IPS DF 4.7 (cell line): ENCODE data around the gene PTCH1.

Experiments
- DNase-seq: peaks from one replicate; pipeline ENCODE4 v3.0.0-alpha.2; 2013; ENCODE audit warnings: low spot score; ENCODE audit errors: extremely low read depth

Gene PTCH1

DNA sequence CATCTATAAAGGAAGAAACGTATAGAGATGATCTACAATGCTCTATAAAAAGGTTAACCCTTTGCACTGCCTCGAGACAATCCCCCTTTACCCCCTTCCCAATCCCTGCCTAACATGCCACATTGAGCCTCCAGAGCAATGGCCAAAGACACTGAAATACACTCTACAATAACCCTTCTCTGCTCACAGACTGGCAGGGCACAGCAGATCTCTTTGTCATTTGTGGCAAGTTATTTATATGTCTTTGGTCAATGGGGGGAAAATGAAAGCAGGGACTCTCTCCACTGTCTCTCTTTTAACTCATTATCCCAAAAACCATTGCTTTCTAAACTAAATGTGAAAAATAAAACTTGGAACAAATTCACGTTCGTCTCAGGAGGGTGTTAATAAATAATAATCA lies 51.7 kb downstream of the PTCH1 start:
- no peak for DNase-seq

DNA sequence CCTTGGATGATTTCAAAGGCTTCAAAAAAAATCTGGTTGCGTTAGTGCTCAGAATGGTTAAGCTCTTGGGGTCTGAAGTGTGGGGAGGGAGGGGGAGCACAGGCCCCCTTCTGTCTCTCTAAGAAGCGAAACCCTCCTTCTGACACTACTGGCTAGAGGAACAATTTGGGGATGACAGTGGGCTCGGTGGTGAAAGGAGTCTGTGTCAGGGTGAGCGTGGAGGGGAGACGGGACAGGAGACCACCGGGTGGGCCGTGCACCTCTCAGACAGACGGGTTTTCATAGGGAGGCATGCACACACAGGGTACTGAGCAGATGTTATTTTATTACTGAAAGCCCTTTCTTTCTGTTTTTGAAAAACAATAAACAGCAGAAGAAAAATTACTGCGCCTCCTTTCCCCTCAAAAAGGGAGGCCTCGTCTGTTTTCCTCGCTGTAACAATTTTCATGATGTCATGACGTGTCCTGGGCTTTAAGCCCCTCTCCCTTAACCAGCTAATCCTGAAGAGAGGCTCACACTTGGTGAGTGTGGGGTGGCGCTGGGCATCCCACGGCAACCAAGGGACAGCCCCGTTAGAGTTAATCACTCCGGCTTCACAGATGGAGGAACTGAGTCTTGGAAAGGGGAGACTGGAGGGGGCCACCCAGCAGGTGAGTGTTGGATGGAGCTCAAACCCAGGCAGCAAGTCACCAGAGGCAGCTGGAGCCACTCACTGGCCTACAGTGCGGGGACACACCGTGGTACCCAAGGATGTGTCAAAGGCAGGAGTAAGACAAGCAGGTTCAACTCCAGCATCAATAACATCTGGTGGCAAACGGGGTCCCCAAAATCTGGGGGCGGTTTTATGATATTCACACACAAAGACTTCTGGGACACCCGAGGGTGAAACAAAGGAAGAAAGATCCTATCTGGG lies 53.4 kb downstream of the PTCH1 start:
- DNase-seq: no peak

DNA sequence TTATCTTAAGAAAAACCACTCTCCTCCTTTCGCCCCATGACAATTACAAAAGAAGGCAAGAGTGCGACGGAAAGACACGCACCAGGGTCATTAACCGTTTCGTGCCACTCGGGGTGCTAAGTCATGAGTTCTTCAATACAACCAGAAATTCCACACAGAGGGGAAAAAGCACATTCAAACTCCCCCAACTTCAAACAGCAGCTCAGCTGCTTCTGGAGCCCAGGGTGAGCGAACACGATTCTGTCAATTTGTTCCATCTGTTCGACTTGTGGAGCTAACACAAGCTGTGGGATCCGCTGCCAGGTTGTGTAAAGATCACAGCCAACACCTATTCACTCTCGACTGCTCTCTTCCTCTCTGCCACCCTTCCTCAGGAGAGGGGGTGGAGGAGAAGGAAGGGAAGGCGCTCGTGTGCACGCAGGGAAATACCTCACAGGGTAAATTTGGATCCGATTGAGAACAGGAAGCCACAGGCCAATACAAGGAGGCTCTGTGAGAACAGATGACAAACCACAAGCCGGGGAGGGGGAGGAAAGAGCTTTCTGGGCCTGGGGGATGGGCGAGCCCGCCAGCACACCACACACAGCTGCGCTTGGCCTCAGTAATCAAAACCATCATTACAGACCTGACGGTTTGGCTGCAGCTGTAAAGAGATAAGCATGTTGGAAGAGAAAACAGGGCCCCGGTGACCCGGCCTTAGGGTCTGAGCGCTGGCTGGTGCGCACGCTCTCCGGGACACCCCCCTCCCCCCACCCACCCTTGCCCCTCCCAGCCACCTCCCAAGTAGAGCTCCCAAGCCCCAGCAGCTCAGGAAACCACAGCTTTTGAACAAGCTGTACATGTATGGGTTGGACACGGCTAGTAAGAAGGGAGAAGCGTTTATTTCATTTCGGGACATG lies 54.3 kb downstream of the PTCH1 start:
- DNase-seq: peak; percentile 7

DNA sequence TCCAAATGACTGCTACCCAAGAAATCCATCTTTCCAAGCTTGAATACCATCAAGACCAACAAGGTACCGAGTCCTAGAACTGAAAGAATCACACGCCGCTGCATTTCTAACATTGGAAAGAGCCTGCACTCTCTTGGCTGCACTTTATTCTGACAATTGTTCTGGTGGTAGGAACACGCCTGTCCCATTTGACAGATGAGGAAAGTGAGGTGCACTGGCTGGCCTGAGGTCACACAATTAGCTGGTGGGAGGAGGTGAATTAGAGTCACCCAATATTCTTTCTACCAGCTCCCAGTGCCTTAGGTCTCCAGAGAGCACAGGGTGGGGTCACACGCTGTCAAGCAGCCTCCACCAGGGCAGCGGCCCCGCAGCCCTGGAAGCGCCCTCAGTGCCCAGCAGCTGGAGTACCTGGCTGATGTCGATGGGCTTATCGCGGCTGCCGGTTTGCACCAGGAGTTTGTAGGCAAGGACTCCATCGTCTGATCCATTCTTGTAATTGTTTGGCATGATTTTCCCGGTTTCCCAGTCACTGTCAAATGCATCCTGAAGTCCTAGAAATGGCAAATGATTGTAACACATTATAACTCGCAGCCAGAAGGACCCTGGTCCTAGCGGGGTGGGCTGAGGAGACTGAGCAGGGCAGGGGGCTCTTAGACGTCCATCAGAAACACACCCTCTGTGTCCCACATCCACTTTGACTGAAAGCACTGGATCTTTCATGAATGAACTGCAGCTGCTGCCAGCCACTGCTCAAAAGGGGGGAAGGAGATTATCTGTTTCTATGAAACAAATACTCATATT lies 55.1 kb downstream of the PTCH1 start:
- no peak for DNase-seq

DNA sequence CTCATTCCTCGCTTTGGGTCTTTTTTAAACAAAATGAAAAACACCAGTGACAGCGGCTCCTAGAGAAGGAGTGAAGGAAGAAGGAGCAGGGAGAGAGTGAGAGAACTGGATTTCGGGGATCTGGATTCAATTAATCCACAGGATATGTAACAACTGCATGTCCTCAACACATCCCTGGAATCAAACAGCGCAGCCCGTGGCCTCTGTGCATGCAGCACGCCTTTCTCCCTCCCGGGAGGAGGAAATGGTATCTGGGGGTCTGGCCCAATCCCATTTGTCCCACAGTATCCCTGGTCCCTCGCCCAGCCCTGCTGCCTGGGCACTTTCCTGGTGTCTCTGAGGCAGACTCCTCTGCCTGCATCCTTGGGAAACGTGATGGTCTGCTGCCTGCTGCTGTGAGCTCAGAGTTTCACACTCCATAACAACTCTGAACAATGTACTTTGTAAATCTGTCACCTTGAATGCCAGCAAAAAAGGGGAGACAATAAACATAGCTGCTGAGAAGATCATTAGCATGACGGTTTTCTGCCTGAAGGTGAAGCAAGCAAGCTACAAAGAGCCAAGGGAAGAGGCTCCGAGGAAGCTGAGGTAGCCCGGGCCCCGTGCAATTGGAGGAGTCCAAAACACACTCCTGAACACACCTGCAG lies 56.1 kb downstream of the PTCH1 start:
- no peak for DNase-seq

DNA sequence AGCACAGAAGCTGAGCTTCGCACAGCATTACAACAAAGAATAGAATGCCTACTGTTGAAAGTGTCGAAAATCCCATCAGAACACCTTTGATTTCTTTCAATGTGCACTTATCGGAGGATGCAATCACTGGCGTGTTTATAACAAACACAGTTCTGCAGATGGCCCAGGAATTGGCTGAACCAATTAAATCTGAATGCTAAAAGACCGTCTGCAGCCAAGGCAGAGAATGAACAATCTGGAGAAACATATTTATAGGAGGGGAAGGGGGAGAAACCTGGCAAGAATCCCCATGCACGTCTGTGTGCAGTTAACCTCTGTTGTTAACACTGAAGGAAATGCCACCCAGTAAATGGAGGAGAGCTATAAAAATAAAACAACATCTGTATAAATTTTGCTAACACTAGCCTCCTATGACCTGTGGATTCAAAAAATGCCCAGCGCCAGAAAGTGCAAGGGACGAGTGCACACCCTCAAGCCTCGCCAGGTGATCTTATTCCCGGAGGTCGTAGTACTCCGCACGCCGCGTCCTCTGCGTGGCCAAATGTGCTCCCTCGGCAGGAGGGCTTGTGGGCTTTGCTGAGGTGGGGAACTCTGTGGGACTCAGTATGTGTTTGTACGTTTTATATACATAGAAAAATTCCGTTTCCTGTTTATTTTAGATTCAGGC lies 56.8 kb downstream of the PTCH1 start:
- DNase-seq: no peak

DNA sequence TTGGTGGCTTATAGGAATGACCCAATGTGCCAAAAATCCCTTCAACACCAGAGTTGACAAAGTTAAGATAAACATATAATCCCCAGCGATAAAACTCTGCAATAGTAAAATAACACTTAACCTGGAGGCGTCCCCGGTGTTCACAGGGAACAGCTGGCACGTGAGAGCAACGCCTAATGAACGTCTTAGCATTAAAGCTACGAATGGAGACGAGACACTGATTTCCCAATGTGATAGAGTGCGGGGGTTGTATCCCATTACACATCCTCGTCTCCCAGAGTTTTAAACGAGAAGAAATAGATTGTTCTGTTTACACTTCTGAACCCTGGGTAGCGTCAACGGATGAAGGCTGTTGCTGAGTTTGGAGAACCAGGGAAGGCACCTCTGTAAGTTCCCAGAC lies 57.6 kb downstream of the PTCH1 start:
- DNase-seq: no peak

DNA sequence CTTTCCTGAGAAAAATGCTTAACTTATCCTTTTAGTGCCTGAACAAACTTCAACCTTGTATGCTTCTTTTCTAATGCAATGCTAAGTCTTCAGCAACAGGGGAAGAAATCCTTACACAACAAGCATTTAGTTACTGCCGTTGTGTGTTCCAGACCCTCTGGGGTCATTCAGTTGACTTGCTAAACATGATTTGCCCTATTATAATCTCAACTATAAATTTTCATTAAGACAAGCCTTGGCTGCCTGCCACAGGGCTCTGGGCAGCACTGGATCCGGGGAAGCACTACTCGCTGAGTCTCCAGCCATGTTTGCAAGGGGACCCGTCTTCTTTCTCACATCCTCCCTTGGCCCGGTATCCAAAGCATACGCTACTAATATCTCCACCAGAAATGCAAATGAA lies 58.1 kb downstream of the PTCH1 start:
- no peak for DNase-seq

DNA sequence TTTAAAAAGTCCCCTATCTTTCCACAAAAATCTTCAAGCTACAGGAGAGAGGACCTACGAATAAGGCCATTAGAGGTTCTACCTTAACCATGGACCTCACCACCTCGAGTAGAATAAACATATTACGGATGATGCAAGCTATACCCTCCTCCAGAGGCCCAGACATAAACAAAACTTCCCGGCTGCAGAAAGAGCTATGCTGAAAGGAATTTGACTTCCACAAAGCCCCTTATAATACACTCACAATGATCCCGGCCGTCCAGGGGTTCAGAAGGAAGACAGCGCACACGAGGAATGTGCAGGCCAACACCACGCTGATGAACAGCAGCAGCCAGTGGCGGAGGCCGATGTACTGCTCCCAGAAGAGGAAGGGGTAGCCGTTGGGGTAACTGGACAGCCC lies 59.0 kb downstream of the PTCH1 start:
- no peak for DNase-seq

DNA sequence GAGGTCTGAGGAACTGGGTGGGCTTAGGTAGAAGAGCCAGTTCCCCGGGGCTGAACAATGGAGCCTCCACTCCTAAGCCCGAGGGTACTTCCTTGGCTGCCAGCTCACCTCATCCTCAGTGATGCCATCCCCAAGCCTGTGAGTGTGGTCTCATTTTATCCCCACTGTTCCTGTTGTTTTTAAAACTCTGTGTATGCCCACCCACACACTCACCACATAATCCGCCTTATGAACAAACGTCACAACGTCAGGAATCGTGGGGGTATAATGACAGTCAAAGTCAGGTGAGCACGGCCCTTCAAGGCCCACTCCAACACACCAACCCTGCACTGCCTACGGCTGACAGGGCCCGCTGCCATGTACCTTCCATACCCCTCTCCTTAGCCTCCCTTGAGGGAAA lies 61.1 kb downstream of the PTCH1 start:
- DNase-seq: no peak

DNA sequence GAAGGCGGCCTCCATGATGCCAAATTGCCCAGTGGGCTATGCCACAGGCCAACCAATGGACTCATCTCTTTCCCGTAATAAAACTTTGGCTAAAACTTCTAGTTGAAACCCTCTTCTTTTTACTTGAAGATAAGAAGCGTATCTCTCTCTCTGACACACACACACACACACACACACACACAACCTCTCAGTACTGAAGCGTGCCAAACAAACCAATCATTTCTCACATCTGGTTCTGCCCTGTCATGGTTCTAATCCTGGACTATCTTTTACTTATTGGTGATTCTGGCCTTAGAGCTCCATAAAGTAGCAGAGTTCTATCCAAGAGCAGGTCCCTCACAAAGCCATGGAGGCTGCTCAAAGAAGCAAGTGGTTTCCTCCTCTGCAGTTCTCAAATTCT lies 64.6 kb downstream of the PTCH1 start:
- no peak for DNase-seq

DNA sequence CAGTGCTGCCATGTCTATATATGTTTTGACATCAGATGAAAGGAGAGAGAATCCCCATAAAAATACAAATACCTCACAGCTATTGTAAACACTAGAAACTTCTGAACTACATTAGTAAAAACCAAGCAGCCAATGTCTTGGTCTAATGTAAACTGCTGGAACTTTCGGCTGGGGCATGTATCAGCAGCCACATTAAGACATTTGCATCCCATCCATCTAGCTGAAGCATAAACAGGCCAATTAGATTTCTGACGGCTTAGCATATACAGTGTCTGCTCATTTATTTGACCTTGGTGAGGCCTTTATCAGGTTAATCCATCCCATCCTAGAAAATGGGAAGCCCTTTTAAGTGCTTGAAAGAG lies 65.7 kb downstream of the PTCH1 start:
- DNase-seq: no peak

DNA sequence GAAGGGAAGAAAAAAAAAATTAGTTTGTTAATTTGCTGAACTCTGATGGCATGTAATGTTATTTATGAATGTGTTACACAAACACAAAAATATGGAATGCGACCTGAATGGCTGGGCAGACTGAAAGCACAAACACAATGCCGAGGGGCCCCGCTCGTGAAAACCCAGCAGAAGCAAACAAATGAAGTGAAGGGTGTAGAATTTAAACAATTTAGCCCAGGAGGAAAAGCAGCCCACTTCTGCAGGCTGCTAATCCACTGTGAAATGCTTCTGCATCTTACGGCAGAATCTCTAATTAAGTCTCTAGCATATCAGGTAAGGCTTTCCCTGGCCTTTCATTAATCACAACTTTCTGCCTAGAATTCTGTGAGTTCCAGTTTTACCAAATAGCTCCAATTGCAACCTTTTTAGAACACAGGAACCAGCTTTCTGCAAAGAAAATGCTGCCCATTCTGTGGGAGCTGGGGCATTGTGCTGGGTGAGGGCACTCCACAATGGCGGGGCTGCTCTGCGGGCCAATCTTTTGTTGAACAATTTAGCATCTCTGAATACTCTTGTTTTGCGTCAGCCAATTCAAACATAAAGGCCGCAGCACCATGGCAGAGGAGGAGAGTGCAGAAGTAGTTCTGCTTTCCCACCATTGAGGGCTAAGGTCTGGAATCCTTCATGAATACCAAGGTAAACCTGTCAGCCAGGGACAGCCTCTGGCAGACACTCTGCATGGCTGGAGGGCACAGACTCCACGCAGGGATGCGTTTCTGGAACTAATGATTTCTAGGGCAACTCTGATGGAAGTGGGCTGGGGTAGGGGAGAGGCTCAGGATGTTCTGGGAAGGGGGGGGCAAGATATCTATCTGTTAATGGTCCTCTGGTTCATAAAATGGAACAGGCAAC lies 66.4 kb downstream of the PTCH1 start:
- DNase-seq: no peak

DNA sequence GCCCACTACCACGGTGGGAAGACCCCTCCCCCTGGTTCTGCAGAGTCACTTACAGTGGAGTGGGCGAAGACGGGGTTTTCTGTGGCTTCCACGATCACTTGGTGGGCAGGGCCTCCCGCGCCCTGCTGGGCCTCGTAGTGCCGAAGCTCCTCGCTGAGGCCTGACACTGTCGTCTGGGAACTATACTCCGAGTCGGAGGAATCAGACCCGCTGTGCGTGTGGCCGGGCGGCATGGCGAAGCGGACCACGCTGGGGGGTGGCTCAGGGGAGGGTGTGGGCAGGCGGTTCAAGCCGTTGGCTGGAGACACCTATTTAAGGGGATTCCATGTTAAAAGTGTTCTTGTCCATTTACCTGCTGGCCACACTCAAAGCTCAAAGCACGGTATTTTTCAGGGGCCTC lies 67.8 kb downstream of the PTCH1 start:
- no peak for DNase-seq

DNA sequence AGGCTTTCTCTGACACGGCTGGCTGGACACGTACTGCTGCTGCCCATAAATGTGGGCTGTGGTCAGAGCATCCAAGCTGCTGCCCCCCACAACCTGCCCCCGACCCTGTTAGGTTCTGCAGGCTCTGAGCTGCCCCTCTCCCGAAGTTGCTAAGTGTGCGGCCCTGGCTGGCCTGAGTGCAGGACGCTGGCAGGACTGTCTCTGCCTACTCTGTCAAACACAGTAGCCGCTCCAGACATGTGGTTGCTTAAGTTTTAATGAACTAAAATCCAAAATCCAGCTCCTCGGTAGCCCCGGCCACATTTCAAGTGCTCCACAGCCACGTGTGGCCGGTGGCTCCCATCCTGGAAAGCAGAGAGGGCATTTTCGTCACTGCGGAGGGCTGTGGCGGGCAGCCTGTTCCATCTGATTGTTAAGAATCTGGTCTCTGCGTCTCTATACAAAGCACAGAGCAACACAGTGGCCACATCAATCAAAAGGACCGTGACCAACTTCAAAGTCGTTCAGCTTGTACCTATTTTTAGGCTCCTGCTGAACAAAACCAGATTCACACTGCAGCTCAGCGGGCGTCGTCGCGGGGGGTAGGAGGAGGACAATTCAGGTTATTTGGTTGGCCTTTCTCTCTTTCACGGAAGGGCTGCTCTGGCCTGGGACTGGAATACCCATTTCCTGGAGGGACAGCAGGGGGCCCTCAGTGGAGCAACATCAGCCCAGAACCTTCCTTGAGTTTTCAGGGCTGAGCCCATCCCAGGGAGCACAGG lies 68.9 kb downstream of the PTCH1 start:
- no peak for DNase-seq

DNA sequence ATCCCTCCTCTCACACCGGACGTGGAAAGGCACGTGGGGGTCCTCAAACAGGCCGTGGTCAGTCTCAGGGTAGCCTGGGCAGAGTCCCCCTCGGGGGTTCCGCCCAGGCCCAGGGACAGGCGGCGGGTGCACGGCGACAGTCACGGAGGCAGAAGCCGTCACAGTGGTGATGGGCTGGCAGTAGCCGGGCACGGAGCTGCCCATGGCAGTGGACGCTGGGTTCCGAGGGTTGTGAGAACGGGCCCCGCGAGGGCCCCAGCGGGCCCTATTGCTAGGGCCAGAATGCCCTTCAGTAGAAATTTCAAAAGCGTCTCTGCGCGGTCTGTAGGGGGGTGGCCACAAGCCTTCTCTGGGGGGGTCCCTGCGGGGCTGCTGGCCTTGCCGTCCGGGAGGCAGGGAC lies 69.8 kb downstream of the PTCH1 start:
- DNase-seq: no peak

DNA sequence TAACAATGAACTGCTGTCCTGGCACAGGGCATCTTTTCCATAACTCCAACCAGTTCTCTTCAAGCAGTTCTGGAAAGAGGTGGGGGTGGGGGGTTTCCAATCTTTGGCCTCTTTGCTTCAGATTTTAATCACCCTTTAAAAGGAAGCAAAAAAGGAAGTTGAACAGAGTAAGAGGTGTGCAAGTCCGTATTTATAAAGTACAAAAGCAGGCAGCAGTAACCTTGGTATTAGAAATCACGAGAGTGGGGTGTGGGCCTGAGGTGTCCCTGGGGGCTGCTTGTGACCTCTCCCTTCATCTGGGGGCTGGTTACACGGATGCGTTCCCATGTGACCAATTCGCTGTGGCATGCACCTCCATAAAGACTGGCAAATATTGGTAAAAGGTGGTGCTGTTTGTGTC lies 70.5 kb downstream of the PTCH1 start:
- no peak for DNase-seq

DNA sequence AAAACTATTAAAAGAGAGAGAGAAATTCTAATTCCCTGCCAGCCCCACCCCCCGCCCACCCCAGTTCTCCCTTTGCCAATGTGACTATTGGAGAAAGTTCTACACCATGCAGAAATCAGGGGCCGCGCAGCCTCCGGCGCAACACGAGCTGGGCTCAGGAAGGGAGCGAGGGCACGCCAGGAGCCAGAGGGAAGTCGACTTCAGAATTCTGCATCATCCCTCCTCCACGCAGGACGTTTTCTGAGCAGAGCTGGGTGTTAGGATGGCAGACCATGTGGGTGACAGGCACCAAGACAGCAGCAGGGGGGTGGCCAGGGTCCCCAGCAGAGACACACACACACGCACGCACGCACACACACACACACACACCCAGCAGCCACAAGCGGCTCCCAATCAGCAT lies 72.6 kb downstream of the PTCH1 start:
- no peak for DNase-seq

DNA sequence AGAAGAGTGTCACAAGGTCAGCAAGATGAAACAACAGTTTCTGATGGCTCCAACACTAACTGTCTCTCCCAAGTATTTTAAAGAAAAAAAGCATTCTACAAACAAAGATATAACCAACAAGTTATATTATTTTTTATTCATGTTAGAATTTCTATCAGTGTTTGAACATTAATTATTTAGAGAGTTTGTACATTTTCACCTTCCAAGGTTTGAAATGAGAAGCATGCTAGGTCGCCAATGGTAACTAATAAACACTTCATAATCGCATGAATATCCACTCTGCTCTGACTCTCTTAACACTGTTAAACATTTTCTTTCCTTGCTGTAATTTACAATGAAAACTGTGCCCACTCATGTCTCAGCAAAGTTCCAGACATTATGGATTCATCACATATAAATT lies 73.5 kb downstream of the PTCH1 start:
- DNase-seq: no peak
